GM19455 (cell line): Measurements from ENCODE around the gene CCDC110.
"Not testable (repeated sequence)": the region's sequence is repeated elsewhere in the genome, so short reads cannot be mapped to it uniquely, and the experiment has no call there.

Source experiments
- ATAC-seq: cut with Tn5 transposase; IDR thresholded peaks from one replicate; pipeline ENCODE4 v1.9.1; 2021; ENCODE audit not compliant: unreplicated experiment

Gene CCDC110

GRCh38 chr4:185471235-185472102, at the start of gene CCDC110:
Gene CCDC110, minus strand, starts transcription at chr4:185471733. Its CDS starts 50 bp downstream, at chr4:185471683.
- ATAC-seq, result peak; percentile 94

GRCh38 chr4:185520119-185520518, 48.6 kb upstream of the CCDC110 start:
- no peak for ATAC-seq

- no peak for ATAC-seq
Measured at GRCh38 chr4:185518494-185518893, 47.0 kb upstream of the CCDC110 start.

- ATAC-seq, result no peak
Measured at GRCh38 chr4:185518069-185518468, 46.5 kb upstream of the CCDC110 start.

GRCh38 chr4:185515248-185515647, 43.7 kb upstream of the CCDC110 start:
- no peak for ATAC-seq

GRCh38 chr4:185514182-185514697, 42.7 kb upstream of the CCDC110 start:
- ATAC-seq, result no peak

- ATAC-seq, result no peak
Measured at GRCh38 chr4:185513489-185514181, 42.1 kb upstream of the CCDC110 start.

- no peak for ATAC-seq
Measured at GRCh38 chr4:185512516-185512915, 41.0 kb upstream of the CCDC110 start.

GRCh38 chr4:185511243-185511642, 39.7 kb upstream of the CCDC110 start:
- ATAC-seq, result not testable (repeated sequence)

- ATAC-seq, result no peak
Measured at GRCh38 chr4:185510806-185511205, 39.3 kb upstream of the CCDC110 start.

- ATAC-seq, result no peak
Measured at GRCh38 chr4:185508181-185508580, 36.6 kb upstream of the CCDC110 start.

- no peak for ATAC-seq
Measured at GRCh38 chr4:185506422-185506821, 34.9 kb upstream of the CCDC110 start.

GRCh38 chr4:185504098-185505047, 32.8 kb upstream of the CCDC110 start:
- ATAC-seq, result no peak

- no peak for ATAC-seq
Measured at GRCh38 chr4:185502386-185502785, 30.9 kb upstream of the CCDC110 start.

GRCh38 chr4:185500576-185500975, 29.0 kb upstream of the CCDC110 start:
- no peak for ATAC-seq

GRCh38 chr4:185500035-185500434, 28.5 kb upstream of the CCDC110 start:
- ATAC-seq, result no peak

- ATAC-seq, result no peak
Measured at GRCh38 chr4:185488650-185489049, 17.1 kb upstream of the CCDC110 start.

GRCh38 chr4:185481401-185481800, 9.9 kb upstream of the CCDC110 start:
- ATAC-seq, result no peak

GRCh38 chr4:185480016-185480732, 8.6 kb upstream of the CCDC110 start:
- ATAC-seq, result peak; percentile 40

- peak; percentile 91 for ATAC-seq
Measured at GRCh38 chr4:185479507-185479971, 8.0 kb upstream of the CCDC110 start.
